ENCODE data around the gene UBL4A.

- TF ChIP-seq CTCF (IDR thresholded peaks at IDR 0.05), result no peak
- TF ChIP-seq POLR2A (IDR thresholded peaks at IDR 0.05), result no peak
These were observed 13.5 kb downstream of the UBL4A start for GRCh38 chrX:154472685-154473632.
